B cell (primary cell): ENCODE data around the gene NPAS4.

Experiments used
- CTCF ChIP-seq: fragments of 200-600 bp; IDR thresholded peaks from one replicate; pipeline ENCODE4 v1.8.0; 2022; ENCODE audit warnings: antibody characterized with exemption, mild to moderate bottlenecking
- EZH2 ChIP-seq: IDR thresholded peaks from 2 replicates; pipeline ENCODE4 v1.6.1; 2012; ENCODE audit warnings: borderline replicate concordance, low read depth, mild to moderate bottlenecking, moderate library complexity, low read length; ENCODE audit not compliant: insufficient read depth, poor library complexity, severe bottlenecking

GRCh38 chr11:66472054-66472453 is 51.2 kb downstream of the NPAS4 start:
- TF ChIP-seq CTCF, result no peak
- no peak for TF ChIP-seq EZH2
